Measurements from ENCODE around the gene PRKAR2B.

The PRKAR2B gene

DNA sequence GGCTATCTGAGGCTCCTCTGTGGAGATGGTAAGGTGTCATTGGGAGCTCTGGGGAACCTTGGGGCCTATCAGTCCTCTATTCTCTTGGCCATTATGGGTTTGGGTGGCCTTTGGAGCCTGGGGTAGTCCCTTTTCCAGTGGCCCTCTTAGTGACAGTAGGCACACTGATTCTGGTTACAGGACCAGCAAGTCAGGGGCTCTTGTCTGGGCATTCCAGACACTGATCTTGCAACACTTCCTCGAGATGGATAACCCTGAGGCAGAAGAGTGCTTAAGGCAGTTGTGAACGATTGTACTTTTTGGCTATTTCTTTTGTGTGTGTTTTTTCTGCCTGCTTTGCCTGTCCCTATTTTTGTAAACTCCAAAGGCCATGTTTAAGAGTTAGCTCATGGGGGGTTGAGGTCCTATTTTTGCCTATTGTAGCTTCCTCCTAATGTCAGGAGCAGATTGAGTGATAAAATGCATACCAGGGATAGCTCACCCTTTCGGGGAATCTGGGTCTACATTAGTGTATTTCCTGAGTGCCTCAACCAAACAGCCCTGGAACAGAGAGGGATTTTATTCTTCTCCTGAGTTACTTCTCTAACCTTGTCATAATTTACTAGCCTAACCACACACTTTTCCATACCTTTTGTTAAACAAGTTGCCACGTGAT, 61.2 kb downstream of the PRKAR2B start:
- TF ChIP-seq SIN3A (IDR thresholded peaks at IDR 0.05; ENCODE audit: borderline replicate concordance, insufficient read depth, low read length) (no peak), TAF1 (IDR thresholded peaks at IDR 0.05; ENCODE audit: borderline replicate concordance, insufficient read depth, low read length) (no peak), FOXP2 (optimal IDR thresholded peaks at IDR 0.05; ENCODE audit: borderline replicate concordance, extremely low read depth, extremely low read length, insufficient read depth) (no peak), POLR2AphosphoS5 (IDR thresholded peaks at IDR 0.05; ENCODE audit: low read depth, low read length) (no peak)
- TF ChIP-seq, protein P1, sequence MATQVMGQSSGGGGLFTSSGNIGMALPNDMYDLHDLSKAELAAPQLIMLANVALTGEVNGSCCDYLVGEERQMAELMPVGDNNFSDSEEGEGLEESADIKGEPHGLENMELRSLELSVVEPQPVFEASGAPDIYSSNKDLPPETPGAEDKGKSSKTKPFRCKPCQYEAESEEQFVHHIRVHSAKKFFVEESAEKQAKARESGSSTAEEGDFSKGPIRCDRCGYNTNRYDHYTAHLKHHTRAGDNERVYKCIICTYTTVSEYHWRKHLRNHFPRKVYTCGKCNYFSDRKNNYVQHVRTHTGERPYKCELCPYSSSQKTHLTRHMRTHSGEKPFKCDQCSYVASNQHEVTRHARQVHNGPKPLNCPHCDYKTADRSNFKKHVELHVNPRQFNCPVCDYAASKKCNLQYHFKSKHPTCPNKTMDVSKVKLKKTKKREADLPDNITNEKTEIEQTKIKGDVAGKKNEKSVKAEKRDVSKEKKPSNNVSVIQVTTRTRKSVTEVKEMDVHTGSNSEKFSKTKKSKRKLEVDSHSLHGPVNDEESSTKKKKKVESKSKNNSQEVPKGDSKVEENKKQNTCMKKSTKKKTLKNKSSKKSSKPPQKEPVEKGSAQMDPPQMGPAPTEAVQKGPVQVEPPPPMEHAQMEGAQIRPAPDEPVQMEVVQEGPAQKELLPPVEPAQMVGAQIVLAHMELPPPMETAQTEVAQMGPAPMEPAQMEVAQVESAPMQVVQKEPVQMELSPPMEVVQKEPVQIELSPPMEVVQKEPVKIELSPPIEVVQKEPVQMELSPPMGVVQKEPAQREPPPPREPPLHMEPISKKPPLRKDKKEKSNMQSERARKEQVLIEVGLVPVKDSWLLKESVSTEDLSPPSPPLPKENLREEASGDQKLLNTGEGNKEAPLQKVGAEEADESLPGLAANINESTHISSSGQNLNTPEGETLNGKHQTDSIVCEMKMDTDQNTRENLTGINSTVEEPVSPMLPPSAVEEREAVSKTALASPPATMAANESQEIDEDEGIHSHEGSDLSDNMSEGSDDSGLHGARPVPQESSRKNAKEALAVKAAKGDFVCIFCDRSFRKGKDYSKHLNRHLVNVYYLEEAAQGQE (IDR thresholded peaks at IDR 0.05; ENCODE audit: insufficient read depth in 1 of 2, low read depth in 2 of 2, low read length in 2 of 2): no peak

DNA sequence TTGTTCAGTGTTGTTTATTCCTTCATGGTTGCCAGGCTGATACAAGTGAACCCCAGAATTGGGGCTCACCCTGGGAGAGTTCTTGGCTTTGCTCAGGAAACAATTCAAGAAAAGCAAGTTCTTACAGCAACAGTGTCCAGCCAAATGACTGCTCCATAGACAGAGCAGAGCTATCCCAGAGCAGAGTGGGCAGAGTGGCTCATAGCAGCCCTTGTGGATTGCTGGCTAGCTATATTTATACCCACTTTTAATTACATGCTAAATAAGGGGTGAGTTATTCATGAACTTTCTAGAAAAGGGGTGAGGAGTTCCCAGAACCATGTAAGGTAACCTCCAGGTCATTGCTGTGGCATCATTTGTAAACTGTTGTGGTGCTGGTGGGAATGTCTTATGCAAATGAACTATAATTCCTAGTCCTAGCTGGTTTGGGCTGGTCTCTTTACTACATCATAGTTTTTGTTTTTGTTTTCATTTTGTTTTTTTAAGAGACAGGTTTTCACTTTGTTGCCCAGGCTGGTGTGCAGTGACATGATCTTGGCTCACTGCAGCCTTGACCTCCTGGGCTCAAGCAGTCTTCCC, 64.4 kb downstream of the PRKAR2B start:
- TF ChIP-seq, protein P1 (IDR thresholded peaks at IDR 0.05; ENCODE audit: insufficient read depth in 1 of 2, low read depth in 2 of 2, low read length in 2 of 2): no peak

DNA sequence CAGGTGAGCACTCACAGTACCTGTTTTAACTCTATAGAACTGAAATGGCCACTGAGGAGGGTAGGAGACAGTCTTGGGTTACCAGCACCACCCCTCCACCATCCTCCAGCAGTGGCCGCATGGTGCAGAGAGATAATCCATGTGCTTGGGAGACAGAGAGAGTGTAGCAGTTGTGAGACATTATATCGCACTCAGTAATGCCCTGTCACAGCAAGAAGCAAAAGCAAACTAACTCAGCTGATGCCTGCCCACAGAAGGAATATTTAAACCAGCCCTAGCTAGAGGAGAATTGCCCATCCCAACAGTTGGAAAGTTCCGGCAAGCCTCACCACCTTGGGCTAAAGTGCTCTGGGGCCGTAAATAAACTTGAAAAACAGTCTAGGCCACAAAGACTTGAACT, 65.5 kb downstream of the PRKAR2B start:
- TF ChIP-seq POLR2AphosphoS5 (IDR thresholded peaks at IDR 0.05; ENCODE audit: low read depth, low read length) (no peak), SIN3A (IDR thresholded peaks at IDR 0.05; ENCODE audit: borderline replicate concordance, insufficient read depth, low read length) (no peak), TAF1 (IDR thresholded peaks at IDR 0.05; ENCODE audit: borderline replicate concordance, insufficient read depth, low read length) (no peak), FOXP2 (optimal IDR thresholded peaks at IDR 0.05; ENCODE audit: borderline replicate concordance, extremely low read depth, extremely low read length, insufficient read depth) (no peak)
- TF ChIP-seq, protein P1 (IDR thresholded peaks at IDR 0.05; ENCODE audit: insufficient read depth in 1 of 2, low read depth in 2 of 2, low read length in 2 of 2): no peak

DNA sequence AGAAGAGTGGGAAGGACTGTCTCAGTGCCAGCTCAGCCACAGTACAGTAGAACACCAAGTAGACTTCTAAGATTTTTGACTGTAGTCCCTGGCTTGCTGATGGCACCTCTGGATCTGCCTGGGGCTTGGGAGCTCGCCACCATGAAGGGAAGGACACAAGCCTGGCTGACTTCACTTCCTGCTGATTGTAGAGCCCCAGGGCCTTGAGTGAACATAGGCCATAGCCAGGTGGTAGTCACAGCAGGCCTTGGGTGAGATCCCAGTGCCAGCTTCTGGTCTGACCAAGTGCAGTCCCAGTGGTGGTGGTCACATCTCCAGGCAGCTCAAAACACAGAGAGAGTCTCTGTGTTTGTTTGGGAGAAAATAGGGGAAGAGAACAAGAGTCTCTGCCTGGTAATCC, 66.7 kb downstream of the PRKAR2B start:
- TF ChIP-seq FOXP2 (optimal IDR thresholded peaks at IDR 0.05; ENCODE audit: borderline replicate concordance, extremely low read depth, extremely low read length, insufficient read depth): no peak
- TF ChIP-seq, protein P1 (IDR thresholded peaks at IDR 0.05; ENCODE audit: insufficient read depth in 1 of 2, low read depth in 2 of 2, low read length in 2 of 2): no peak
- TF ChIP-seq POLR2AphosphoS5 (IDR thresholded peaks at IDR 0.05; ENCODE audit: low read depth, low read length): no peak
- TF ChIP-seq TAF1 (IDR thresholded peaks at IDR 0.05; ENCODE audit: borderline replicate concordance, insufficient read depth, low read length): no peak
- no peak for TF ChIP-seq SIN3A (IDR thresholded peaks at IDR 0.05; ENCODE audit: borderline replicate concordance, insufficient read depth, low read length)

DNA sequence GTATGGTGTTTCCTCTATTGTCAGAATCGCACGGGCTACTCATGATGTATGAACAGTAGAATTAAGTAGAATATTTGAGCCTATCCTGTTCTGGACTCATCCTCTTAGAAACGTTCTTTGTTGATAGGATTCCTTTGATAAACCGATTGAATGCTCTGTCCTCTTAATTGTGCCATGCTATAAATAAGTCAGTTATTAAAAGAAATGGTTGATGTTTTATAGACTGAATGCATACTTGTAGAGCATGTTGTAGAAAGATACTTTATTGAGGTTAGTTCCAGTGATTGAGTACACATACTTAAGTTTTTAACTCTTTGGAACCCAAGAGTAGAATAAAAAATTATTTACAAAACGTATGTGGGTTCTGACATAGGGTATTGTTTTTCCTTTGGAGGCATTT, 69.4 kb downstream of the PRKAR2B start:
- TF ChIP-seq FOXP2 (optimal IDR thresholded peaks at IDR 0.05; ENCODE audit: borderline replicate concordance, extremely low read depth, extremely low read length, insufficient read depth): no peak
- TF ChIP-seq, protein P1 (IDR thresholded peaks at IDR 0.05; ENCODE audit: insufficient read depth in 1 of 2, low read depth in 2 of 2, low read length in 2 of 2): no peak
- no peak for TF ChIP-seq POLR2AphosphoS5 (IDR thresholded peaks at IDR 0.05; ENCODE audit: low read depth, low read length)

All from PFSK-1 (cell line).